ENCODE measurements around the gene JMJD6. TPM values are rescaled to one million over a fixed set of nuclear protein-coding genes. Genes with fewer than 3 reads are reported as not detected.

Gene JMJD6
- total and polyA plus RNA-seq, 9 of the 15 experiments (the other 6 are each of a cell fraction or from before 2014, with no cell fraction given), result 2.5 to 52.3 (median 36.3) TPM

DNA sequence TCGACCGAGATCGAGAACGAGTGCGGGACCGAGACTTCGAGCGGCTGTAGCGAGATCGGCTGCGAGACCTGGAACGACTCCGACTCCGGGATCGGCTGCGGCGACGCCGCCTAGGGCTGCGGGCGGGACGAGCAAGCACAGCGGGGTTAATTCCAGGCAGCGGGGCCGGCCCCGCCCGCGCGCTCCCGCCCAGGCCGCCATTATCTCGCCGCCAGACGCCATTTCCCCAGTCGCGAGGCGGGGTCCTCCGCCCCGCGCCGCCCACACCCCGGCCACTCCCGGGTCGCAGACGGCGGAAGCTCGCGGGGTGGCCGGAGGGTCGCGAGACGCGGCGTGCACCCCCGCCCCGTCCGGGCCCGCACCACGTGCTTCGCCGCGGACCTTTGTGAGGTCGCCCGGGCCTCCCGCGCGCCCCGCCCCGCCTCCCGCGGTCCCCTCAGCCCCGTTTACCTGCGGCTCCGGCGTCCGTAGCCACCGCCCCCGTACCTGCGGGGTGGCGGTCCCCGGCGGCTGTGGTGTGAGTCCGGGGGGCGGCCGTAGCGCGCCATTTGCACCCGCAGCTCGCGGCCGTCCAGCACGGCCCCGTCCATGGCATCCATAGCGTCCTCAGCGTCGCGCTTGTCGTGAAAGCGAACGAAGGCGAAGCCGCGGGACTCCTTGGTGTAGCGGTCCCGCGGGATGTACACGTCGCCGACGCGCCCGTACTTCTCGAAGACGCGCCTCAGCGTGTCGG, 10.1 kb upstream of the JMJD6 start (continued):
- TF ChIP-seq CAMTA2 (CRISPR knock-in tag; conservative IDR thresholded peaks at IDR 0.05) (no peak), KLF13 (tag; IDR thresholded peaks at IDR 0.05; ENCODE audit: borderline replicate concordance, low read depth) (0 out of 2 replicates have a peak, but pooled peaks have one; percentile 33), MAFF (IDR thresholded peaks at IDR 0.05; ENCODE audit: low read length) (no peak; the same call in 1 of the 2 replicates), SREBF1 (IDR thresholded peaks at IDR 0.05; ENCODE audit: borderline replicate concordance, low read depth, low read length) (no peak), SRSF7 (optimal IDR thresholded peaks at IDR 0.05; ENCODE audit: low read depth, low read length) (no peak), ETV5 (CRISPR knock-in tag; IDR thresholded peaks at IDR 0.05; ENCODE audit: low read depth) (no peak), KDM1A (IDR thresholded peaks at IDR 0.05) (no peak), STAG1 (CRISPR knock-in tag; IDR thresholded peaks at IDR 0.05; ENCODE audit: borderline replicate concordance) (no peak; the same call in 1 of the 2 replicates), ZBTB8A (IDR thresholded peaks at IDR 0.05; ENCODE audit: partially characterized antibody) (no peak), KAT7 (CRISPR knock-in tag; IDR thresholded peaks at IDR 0.05; ENCODE audit: borderline replicate concordance) (peak; percentile 98), ADNP (tag; IDR thresholded peaks at IDR 0.05) (no peak), KLF10 (CRISPR knock-in tag; IDR thresholded peaks at IDR 0.05) (no peak), ILK (tag; IDR thresholded peaks at IDR 0.05; ENCODE audit: borderline replicate concordance, low read depth) (no peak), ZNF584 (CRISPR knock-in tag; IDR thresholded peaks at IDR 0.05; ENCODE audit: low read depth) (no peak), ILF3 (IDR thresholded peaks at IDR 0.05; ENCODE audit: borderline replicate concordance) (peak; percentile 94; the same call in 1 of the 2 replicates), CBFA2T3 (IDR thresholded peaks at IDR 0.05) (0 out of 2 replicates have a peak, but pooled peaks have one; percentile 5), MYC (IDR thresholded peaks at IDR 0.05; ENCODE audit: low read depth, low read length) (peak; percentile 96), MYC (CRISPR knock-in tag; IDR thresholded peaks at IDR 0.05; ENCODE audit: borderline replicate concordance, low read depth) (no peak), FOXP1 (CRISPR knock-in tag; IDR thresholded peaks at IDR 0.05) (peak; percentile 66; the same call in 1 of the 2 replicates), NR2C2 (CRISPR knock-in tag; IDR thresholded peaks at IDR 0.05) (no peak), NR2C2 (tag; IDR thresholded peaks at IDR 0.05) (no peak)
- TF ChIP-seq, protein P1, sequence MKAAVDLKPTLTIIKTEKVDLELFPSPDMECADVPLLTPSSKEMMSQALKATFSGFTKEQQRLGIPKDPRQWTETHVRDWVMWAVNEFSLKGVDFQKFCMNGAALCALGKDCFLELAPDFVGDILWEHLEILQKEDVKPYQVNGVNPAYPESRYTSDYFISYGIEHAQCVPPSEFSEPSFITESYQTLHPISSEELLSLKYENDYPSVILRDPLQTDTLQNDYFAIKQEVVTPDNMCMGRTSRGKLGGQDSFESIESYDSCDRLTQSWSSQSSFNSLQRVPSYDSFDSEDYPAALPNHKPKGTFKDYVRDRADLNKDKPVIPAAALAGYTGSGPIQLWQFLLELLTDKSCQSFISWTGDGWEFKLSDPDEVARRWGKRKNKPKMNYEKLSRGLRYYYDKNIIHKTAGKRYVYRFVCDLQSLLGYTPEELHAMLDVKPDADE (conservative IDR thresholded peaks at IDR 0.05; ENCODE audit: control insufficient read depth, low read depth, low read length), result peak; percentile 89
- TF ChIP-seq, protein P2, sequence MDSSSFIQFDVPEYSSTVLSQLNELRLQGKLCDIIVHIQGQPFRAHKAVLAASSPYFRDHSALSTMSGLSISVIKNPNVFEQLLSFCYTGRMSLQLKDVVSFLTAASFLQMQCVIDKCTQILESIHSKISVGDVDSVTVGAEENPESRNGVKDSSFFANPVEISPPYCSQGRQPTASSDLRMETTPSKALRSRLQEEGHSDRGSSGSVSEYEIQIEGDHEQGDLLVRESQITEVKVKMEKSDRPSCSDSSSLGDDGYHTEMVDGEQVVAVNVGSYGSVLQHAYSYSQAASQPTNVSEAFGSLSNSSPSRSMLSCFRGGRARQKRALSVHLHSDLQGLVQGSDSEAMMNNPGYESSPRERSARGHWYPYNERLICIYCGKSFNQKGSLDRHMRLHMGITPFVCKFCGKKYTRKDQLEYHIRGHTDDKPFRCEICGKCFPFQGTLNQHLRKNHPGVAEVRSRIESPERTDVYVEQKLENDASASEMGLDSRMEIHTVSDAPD (CRISPR knock-in tag; IDR thresholded peaks at IDR 0.05), result no peak
- TF ChIP-seq, protein P3, sequence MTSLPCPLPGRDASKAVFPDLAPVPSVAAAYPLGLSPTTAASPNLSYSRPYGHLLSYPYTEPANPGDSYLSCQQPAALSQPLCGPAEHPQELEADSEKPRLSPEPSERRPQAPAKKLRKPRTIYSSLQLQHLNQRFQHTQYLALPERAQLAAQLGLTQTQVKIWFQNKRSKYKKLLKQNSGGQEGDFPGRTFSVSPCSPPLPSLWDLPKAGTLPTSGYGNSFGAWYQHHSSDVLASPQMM (CRISPR knock-in tag; IDR thresholded peaks at IDR 0.05), result no peak
